ENCODE data around the gene FLG2. TPM values are rescaled to one million over a fixed set of nuclear protein-coding genes. Genes with fewer than 3 reads are reported as not detected.

FLG2 gene
- total RNA-seq, 4 donors from 2014 or later = 0.11 to 0.19 (median 0.13) TPM; not detected in 1

DNA sequence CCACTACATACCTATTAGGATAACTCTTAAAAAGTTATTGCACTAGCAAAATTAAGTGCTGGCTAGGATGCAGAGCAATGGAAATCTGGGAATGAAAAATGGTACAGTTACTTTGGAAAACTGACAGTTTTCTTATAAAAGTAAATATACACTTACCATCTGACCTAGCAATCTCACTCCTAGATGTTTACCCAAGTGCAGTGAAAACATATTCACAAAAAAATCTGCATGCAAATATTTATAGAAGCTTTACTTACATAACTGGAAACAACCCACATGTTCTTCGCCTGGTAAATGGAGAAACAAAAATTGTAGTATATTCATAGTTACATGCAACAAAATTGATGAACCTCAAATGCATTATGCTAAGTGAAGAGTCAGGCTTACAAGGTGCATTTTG lies 12.9 kb upstream of the FLG2 start:
- Histone ChIP-seq H3K4me1 (peaks cover 0 to 19% (median 0%) of the 10 kb centered on the region in 3 donors), H3K9me3 (peaks cover 0 to 5% (median 0%) of the 10 kb centered on the region in 3 donors), H3K27ac (no peak overlapping the region), H3K27me3 (no peaks in the 10 kb centered on the region), H3K36me3 (no peaks in the 10 kb centered on the region), H3K4me3 (no peak overlapping the region)
- no peak for DNase-seq
- 67 to 73% methylated on average over 1 of the region's 1 CpG for WGBS, 2 donors
- intact Hi-C loops (cut with DNase I) = no loop called here
- TF ChIP-seq, protein P1, sequence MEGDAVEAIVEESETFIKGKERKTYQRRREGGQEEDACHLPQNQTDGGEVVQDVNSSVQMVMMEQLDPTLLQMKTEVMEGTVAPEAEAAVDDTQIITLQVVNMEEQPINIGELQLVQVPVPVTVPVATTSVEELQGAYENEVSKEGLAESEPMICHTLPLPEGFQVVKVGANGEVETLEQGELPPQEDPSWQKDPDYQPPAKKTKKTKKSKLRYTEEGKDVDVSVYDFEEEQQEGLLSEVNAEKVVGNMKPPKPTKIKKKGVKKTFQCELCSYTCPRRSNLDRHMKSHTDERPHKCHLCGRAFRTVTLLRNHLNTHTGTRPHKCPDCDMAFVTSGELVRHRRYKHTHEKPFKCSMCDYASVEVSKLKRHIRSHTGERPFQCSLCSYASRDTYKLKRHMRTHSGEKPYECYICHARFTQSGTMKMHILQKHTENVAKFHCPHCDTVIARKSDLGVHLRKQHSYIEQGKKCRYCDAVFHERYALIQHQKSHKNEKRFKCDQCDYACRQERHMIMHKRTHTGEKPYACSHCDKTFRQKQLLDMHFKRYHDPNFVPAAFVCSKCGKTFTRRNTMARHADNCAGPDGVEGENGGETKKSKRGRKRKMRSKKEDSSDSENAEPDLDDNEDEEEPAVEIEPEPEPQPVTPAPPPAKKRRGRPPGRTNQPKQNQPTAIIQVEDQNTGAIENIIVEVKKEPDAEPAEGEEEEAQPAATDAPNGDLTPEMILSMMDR (IDR thresholded peaks at IDR 0.05) = no peak
- TF ChIP-seq POLR2A (IDR thresholded peaks at IDR 0.05) = no peak

DNA sequence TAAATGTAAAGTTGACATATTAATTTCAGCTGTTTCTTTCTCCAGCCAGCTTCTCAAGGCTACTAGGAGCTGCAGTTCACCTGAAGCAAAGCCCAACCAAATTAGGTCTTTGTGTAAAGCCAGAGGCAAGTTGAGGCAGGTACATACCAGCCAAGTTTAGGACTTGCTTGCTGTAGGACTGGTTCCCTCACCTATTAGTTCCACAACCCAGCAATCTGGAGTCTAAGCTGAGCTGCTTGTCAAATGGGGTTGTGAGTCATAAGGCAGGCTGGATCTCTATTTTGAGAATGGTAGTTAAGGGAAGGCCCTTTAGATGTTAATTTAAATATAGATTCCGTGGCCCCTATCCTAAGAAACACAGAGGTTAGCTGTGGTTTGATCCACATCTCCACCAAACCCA lies 7.6 kb upstream of the FLG2 start:
- H3K27ac ChIP-seq = peak overlapping the region; percentile 21 to 79 (median 74)
- H3K4me3 ChIP-seq = no peak overlapping the region
- 18 to 23% methylated on average over 1 of the region's 1 CpG for WGBS, 2 donors
- no peaks in the 10 kb centered on the region for H3K27me3 ChIP-seq
- DNase-seq = no peak
- intact Hi-C loops (cut with DNase I) = no loop called here
- H3K4me1 ChIP-seq = peaks cover 0 to 22% (median 5%) of the 10 kb centered on the region in 3 donors
- H3K36me3 ChIP-seq = no peaks in the 10 kb centered on the region
- no peak for TF ChIP-seq POLR2A (IDR thresholded peaks at IDR 0.05)
- TF ChIP-seq, protein P1 (IDR thresholded peaks at IDR 0.05) = no peak
- H3K9me3 ChIP-seq = peaks cover 0 to 5% (median 0%) of the 10 kb centered on the region in 3 donors

GRCh38 chr1:152356736-152357135 lies 3.1 kb downstream of the FLG2 start:
- DNase-seq = no peak
- H3K36me3 ChIP-seq = no peaks in the 10 kb centered on the region
- 32 to 75% methylated on average over 1 of the region's 1 CpG for WGBS, 2 donors
- H3K4me1 ChIP-seq = peaks cover 0 to 8% (median 0%) of the 10 kb centered on the region in 3 donors
- no peak overlapping the region for H3K4me3 ChIP-seq
- H3K27ac ChIP-seq = no peak overlapping the region
- no peaks in the 10 kb centered on the region for H3K27me3 ChIP-seq
- intact Hi-C loops (cut with DNase I) = no loop called here
- H3K9me3 ChIP-seq = no peaks in the 10 kb centered on the region
- TF ChIP-seq, protein P1 (IDR thresholded peaks at IDR 0.05) = no peak
- no peak for TF ChIP-seq POLR2A (IDR thresholded peaks at IDR 0.05)

DNA sequence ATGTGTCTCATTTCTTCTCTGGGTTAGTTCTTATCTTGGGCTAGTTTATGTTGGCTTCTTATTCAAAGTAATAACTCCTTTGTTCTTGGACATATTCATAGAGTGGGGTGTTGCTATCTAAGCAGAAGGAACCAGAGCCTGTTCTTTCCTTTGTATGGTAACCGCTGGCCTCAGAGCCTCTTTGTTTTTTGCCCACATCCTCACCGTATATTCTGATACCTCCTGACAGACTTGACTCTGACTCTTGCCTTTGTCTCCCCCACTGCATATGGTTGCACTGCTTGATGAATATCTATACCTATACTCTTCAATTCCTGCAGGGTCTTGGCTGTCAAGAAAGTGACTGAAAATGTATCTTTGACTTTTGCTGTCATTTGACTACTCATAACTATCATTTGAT lies 10.2 kb downstream of the FLG2 start:
- Histone ChIP-seq H3K27me3 (no peaks in the 10 kb centered on the region), H3K4me3 (no peak overlapping the region), H3K4me1 (peaks cover 0 to 19% (median 0%) of the 10 kb centered on the region in 3 donors), H3K27ac (no peak overlapping the region), H3K36me3 (no peaks in the 10 kb centered on the region), H3K9me3 (no peaks in the 10 kb centered on the region)
- WGBS, 2 donors = 89 to 91% methylated on average over 2 of the region's 2 CpGs
- intact Hi-C loops (cut with DNase I) = no loop called here
- no peak for DNase-seq
- TF ChIP-seq POLR2A (IDR thresholded peaks at IDR 0.05) = no peak
- TF ChIP-seq, protein P1 (IDR thresholded peaks at IDR 0.05) = no peak

DNA sequence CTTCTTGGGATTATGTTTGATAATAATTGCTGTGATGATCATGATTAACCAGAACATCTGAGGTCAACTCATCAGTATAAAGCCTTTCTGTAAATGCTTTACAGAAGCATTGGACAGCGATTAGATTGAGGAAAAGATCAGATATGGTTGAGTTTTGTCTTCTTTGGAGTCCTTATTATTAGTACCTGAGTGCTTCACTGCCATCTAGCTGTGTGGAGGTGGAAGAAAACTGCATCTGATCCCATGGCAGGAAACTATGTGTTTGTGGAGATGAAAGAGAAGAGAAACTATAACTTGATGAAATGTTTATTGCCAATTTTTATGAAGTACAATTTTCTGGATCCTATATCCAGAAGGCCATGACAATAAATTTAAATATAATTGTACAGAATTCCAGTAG lies 11.4 kb downstream of the FLG2 start:
- Histone ChIP-seq H3K27me3 (no peaks in the 10 kb centered on the region), H3K9me3 (no peaks in the 10 kb centered on the region), H3K36me3 (no peaks in the 10 kb centered on the region), H3K27ac (no peak overlapping the region), H3K4me3 (no peak overlapping the region), H3K4me1 (peaks cover 0 to 19% (median 0%) of the 10 kb centered on the region in 3 donors)
- intact Hi-C loops (cut with DNase I) = no loop called here
- WGBS, 2 donors = 35 to 46% methylated on average over 1 of the region's 1 CpG
- TF ChIP-seq, protein P1 (IDR thresholded peaks at IDR 0.05) = peak in 3 of 6 experiments; percentile 6 to 46 (median 9)
- no peak for TF ChIP-seq POLR2A (IDR thresholded peaks at IDR 0.05)
- DNase-seq = no peak

All from esophagus squamous epithelium (tissue), 5 donors.